PFSK-1 (cell line): ENCODE data around the gene SHISA5.

Source experiments
- FOXP2 ChIP-seq: optimal IDR thresholded peaks from 2 replicates; pipeline ENCODE3; 2011; ENCODE audit warnings: borderline replicate concordance, control low read depth, inconsistent platforms; ENCODE audit not compliant: insufficient read depth; ENCODE audit errors: extremely low read length, extremely low read depth
- POLR2AphosphoS5 ChIP-seq: IDR thresholded peaks from 2 replicates; pipeline ENCODE4 v1.6.1; 2012; ENCODE audit warnings: low read depth, mild to moderate bottlenecking, control low read depth, low read length, moderate library complexity
- TF ChIP-seq, protein P1 (sequence below), 2 experiments: IDR thresholded peaks; 2 replicates each; pipeline versions ENCODE4 v1.6.1 to v1.8.0; 2011 to 2012; ENCODE audit warnings: low read depth in 2 of 2, low read length in 2 of 2, control low read depth in 1 of 2, inconsistent platforms in 1 of 2, mild to moderate bottlenecking in 1 of 2, moderate library complexity in 1 of 2; ENCODE audit not compliant: insufficient read depth in 1 of 2

GRCh38 chr3:48502728-48503168, 1.2 kb downstream of the SHISA5 start:
- TF ChIP-seq, protein P1, sequence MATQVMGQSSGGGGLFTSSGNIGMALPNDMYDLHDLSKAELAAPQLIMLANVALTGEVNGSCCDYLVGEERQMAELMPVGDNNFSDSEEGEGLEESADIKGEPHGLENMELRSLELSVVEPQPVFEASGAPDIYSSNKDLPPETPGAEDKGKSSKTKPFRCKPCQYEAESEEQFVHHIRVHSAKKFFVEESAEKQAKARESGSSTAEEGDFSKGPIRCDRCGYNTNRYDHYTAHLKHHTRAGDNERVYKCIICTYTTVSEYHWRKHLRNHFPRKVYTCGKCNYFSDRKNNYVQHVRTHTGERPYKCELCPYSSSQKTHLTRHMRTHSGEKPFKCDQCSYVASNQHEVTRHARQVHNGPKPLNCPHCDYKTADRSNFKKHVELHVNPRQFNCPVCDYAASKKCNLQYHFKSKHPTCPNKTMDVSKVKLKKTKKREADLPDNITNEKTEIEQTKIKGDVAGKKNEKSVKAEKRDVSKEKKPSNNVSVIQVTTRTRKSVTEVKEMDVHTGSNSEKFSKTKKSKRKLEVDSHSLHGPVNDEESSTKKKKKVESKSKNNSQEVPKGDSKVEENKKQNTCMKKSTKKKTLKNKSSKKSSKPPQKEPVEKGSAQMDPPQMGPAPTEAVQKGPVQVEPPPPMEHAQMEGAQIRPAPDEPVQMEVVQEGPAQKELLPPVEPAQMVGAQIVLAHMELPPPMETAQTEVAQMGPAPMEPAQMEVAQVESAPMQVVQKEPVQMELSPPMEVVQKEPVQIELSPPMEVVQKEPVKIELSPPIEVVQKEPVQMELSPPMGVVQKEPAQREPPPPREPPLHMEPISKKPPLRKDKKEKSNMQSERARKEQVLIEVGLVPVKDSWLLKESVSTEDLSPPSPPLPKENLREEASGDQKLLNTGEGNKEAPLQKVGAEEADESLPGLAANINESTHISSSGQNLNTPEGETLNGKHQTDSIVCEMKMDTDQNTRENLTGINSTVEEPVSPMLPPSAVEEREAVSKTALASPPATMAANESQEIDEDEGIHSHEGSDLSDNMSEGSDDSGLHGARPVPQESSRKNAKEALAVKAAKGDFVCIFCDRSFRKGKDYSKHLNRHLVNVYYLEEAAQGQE (IDR thresholded peaks at IDR 0.05; ENCODE audit: insufficient read depth in 1 of 2, low read depth in 2 of 2, low read length in 2 of 2) = no peak
- TF ChIP-seq FOXP2 (no peak), POLR2AphosphoS5 (no peak)
